Retinal pigment epithelial cell (primary cell): ENCODE results near the gene TEX261.

ENCODE experiments used
- DNase-seq: peaks from one replicate; pipeline ENCODE4 v3.0.0-alpha.2; 2010; ENCODE audit warnings: low read depth
- H3K4me3 ChIP-seq: 2 replicates; pipeline ENCODE4 v1.5.1; 2011; ENCODE audit warnings: mild to moderate bottlenecking, low read length, control low read depth, moderate library complexity
- CTCF ChIP-seq: conservative IDR thresholded peaks from 2 replicates; pipeline ENCODE4 v1.5.1; 2011; ENCODE audit warnings: low read depth, low read length, control low read depth, inconsistent platforms

The TEX261 gene

DNA sequence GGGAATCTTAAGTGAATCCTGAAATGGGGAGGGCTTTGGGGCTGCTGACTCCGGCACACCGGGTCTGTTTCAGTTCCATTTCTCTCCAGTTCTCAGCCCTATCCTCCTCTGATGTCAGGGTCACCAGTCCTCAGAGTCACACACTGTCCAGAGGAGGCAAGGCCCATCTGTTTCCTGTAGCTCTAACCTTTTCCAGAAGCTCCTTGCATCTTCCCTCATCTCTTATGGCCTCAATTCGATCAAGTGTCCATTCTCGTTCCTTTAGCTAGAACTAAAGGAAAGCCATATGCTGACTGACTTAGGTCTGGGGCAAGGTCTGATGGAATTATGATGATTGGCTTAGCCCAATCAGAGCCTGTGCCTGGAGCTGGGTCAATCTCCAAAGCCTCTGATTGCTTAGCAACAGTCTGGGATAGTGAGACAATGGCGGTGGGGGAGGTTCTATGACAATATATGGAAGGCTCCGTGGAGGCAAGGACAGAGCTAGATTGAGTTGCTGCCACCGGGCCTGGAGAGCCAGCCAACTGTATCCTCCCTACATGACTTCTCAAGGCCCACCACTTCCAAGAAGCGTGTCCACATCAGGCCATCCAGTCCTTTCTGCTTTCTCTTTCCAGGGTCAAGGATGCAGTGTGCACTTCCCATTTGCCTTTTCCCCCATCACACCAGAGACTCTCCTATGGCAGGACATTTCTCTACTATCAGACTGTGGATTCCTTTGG, 11.0 kb downstream of the TEX261 start:
- H3K4me3 ChIP-seq, result no peak overlapping the region
- no peak for TF ChIP-seq CTCF
- DNase-seq, result no peak

DNA sequence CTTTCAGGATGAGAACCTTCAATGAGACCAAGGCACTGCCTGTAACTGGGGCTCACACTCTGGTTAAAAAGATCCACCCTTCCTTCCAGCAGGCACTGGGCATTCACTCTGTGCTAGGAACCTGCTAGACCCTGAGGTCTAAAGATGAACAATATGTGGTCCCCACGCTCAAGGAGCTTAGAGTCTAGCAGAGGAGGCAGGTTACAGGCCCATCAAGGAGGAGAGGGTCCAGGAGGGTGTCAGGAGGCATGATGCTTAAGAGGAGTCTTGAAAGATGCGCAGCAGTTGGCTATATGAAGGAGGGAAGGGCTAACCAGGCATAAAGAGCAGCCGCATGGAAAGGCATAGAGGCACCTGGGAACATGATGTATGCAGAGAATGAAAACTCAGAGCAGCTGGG, 11.7 kb downstream of the TEX261 start:
- H3K4me3 ChIP-seq, result no peak overlapping the region
- TF ChIP-seq CTCF, result no peak
- no peak for DNase-seq

GRCh38 chr2:70981866-70982810, 12.5 kb downstream of the TEX261 start:
- H3K4me3 ChIP-seq, result no peak overlapping the region
- no peak for TF ChIP-seq CTCF
- DNase-seq, result no peak

DNA sequence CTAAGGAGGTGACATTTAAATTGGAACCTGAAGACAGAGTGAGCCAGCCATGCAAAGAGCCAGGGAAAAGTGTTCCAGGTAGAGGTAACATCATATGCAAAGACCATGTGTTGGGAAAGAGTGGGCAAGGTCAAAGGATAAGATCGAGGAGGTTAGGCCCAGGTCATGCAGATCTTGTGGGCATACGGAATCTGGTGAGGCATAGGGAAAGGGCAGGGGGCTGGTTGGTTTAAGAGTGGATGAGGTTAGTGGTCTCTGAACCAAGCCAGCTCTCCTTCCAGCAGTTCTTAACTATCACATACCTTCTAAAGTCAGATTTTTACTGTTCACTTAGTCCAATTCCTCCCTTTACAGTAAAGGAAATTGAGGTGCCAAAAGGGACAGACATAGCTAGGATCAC, 13.3 kb downstream of the TEX261 start:
- TF ChIP-seq CTCF, result no peak
- no peak overlapping the region for H3K4me3 ChIP-seq
- no peak for DNase-seq

DNA sequence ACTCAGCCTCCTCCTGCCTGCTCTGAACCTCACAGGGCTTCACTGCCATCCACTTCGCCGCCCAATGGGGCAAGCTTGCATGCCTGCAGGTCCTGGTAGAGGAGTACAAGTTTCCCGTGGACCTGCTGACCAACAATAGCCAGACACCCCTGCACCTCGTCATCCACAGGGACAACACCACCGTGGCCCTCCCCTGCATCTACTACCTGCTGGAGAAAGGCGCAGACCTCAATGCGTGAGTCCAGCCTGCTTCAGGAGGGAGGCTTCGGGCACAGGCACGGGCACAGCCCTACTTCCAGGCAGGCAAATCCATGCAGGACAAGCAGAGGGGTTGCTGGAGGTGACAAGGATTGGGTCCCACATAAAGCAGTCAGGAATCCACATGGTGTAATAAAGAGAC, 15.0 kb downstream of the TEX261 start:
- no peak overlapping the region for H3K4me3 ChIP-seq
- no peak for DNase-seq
- TF ChIP-seq CTCF, result no peak

DNA sequence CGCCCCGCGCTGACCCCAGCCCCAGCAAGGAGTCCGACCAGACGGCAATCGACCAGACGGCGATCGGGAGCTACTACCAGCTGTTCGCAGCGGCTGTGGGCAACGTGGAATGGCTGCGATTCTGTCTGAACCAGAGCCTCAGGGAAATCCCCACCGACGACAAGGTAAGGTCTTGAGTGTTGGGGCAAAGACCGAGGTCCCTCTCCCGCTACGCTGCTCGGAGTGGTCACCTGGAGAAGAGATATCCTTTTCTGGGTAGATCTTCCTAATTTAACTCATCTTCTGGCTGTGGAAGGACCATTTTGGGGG, 15.5 kb downstream of the TEX261 start:
- TF ChIP-seq CTCF, result no peak
- H3K4me3 ChIP-seq, result peak overlapping the region; percentile 57
- no peak for DNase-seq
